Stimulated activated CD8-positive, alpha-beta memory T cell treated with anti-CD3 and anti-CD28 coated beads, Interleukin-7, amount 100 ng/mL, for 1 hour (primary cell): Measurements from ENCODE around the gene UGCG.
"Not testable (repeated sequence)": the region's sequence is repeated elsewhere in the genome, so short reads cannot be mapped to it uniquely, and the experiment has no call there.

Experiments used
- DNase-seq, 2 donors: peaks; one replicate each; pipeline ENCODE4 v3.0.0-alpha.2; 2020; ENCODE audit warnings: low read depth in 2 of 2

The UGCG gene

GRCh38 chr9:111953444-111953843 lies 56.8 kb downstream of the UGCG start:
- no peak for DNase-seq

DNA sequence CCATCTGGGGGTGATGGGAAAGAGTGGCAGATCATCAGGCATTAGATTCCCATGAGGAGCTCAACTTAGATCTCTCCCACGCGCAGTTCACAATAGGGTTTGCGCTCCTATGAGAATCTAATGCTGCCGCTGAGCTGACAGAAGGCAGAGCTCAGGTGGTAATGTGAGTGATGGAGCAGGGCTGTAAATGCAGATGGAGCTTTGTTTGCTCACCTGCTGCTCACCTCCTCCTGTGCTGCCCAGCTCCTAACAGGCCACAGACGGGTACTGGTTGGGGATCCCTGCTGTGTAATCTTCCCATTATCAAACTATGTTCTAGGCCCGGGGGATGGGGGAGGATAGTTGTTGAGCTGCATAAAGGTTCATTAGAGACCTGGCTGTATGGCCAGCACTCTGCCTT lies 58.4 kb downstream of the UGCG start:
- no peak for DNase-seq

GRCh38 chr9:111957856-111958631 lies 61.4 kb downstream of the UGCG start:
- DNase-seq, result no peak

DNA sequence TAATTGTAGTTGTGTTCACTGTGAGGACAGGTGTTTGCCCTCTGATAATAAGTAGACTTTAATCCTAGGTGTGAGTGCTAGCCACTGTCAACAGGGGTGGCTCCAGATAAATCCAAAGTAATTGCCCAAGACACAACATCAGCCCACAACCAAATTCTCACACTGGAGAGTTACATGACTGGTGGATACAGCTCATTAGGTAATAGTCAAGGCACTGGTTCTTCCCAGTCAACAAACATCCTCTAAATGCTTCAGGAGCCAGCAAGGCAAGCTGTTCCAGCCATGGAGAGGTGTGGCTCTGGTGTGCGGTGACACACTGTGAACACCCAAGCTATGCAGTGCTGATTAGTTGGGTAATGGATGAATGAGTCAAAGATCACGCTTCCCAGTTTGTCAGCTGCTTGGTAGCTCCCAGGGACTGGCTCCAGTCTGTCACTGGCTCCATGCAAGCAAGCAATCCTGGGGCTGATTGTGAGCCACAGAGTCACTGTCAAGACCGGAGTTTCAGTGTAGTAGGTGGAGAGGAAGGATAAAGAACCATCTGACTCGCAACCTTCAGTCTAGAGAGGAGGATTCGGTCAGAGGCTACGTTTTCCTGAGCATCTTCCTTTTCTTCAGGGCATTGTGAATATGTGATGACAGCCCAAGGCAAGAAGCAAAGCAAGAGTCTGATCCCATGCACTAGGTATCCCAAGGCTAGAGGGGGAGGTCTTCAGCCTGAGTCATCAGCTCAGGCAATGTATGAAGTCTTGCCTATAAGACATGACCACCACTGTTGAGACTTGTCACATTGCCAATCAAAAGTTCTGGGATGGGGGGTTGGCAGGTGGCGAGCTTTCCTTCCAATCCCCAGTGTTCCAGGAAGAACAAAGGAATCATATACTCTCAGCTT lies 63.1 kb downstream of the UGCG start:
- DNase-seq, result no peak

- not testable (repeated sequence) for DNase-seq
Observed at GRCh38 chr9:111960485-111960884, 63.9 kb downstream of the UGCG start.

DNA sequence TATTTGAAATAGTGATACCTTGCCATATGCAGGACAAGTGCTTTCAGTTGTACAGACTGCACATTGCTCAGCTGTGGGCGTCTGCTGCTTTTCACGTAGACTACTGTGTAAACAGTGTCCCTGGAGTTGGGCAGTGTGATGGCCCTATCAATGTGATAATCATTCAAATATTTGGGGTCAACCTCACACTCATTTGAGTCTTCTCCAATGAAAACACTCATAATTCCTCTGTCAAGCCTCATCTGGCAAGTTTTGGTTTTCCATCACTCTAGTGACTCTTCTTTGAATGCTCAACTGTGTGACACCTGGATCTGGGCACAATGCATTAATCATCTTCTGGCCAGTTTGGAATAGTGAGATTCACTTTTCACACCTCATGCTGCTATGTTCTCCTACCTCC lies 64.4 kb downstream of the UGCG start:
- DNase-seq, result no peak

DNA sequence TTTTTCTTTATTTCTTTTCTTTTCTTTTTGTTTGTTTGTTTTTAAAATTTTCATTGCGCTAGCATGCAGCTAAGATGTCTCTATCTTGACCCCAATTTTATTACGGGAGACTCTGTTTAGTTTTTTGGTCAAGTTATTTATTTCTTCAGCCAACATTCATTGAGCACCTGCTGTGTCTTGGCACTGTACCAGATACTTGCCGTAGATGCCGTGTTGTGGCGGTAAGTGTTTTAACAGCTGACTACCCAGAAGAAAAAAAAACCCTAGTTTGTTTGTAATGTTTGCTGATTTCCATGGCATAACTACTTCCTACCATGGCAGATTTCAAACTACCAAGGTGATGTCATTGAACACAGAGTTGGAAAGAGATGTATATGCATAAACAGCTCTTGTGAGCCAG lies 65.0 kb downstream of the UGCG start:
- DNase-seq, result no peak

- no peak for DNase-seq
Observed at GRCh38 chr9:111962021-111962420, 65.4 kb downstream of the UGCG start.

DNA sequence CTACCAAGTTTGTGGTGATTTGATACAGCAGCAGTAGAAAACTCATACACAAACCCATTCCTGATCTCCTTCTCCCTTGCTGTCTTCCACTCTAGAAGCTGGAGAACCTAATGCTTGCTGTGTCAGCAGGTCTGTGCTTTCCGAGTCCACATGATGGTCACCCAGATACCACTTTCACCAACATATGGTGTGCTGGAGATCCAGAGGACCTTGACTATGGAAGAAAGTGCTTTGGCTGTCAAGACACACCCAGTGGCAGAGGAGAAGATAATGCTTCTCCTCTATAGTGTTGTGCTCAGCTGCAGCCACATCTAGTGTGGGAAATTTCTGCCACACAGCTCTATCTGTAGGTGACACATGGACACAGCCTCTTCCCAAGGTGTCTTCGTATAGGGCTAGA lies 67.4 kb downstream of the UGCG start:
- DNase-seq, result no peak

DNA sequence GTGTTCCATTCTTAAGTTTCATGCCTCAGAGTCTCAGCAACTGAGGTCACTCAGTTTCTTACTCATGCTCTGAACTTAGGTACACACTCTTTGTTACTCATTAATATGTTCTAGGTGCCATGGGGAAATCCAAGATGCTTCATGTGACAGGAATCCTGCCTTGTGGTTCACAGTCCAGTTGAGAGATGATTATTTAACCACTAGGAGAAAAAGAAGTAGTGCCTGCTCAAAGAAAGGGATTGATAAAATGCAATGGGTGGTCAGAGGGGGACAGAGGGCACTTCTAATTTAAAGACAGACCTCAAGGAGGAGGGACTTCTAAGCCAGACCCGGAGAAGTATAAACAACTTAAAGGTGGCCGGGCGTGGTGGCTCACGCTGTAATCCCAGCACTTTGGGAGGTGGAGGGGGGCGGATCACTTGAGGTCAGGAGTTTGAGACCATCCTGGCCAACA lies 69.0 kb downstream of the UGCG start:
- no peak for DNase-seq

- DNase-seq, result no peak
Observed at GRCh38 chr9:111966124-111966723, 69.6 kb downstream of the UGCG start.

DNA sequence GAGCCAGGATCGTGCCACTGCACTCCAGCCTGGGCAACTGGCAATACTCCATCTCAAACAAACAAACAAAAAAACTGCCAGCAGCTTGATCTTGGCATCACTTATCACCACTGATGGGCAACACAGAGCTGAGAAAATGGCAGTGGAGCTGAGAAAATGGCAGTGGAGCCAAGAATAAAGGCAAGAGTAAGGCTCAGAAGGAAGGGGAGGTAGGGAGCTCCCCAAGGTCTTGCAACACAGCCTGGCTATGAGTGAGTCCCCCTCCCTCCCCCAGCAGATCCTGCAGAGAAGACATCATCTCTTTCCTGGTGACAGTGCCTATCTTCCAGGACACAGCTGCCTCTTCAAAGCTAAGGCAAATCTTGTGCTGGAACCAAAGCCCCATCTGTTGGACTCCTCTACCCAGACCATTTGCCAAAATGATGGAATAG lies 70.3 kb downstream of the UGCG start:
- no peak for DNase-seq

GRCh38 chr9:111967621-111968020 lies 71.0 kb downstream of the UGCG start:
- DNase-seq, result no peak

DNA sequence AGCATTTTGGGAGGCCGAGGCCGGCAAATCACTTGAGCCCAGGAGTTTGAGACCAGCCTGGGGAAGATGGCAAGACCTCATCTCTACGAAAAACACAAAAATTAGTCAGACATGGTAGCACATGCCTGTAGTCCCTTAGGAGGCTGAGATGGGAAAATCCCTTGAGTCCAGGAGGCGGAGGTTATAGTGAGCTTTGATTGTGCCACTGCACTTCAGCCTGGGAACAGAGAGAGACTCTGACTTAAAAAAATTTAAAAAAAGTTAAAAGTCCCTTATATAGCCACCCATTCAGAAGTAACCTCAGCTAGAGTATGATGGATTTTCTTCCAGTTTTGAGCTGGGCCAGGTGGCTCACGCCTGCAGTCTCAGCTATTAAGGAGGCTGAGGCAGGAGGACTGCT lies 72.4 kb downstream of the UGCG start:
- DNase-seq, result no peak

DNA sequence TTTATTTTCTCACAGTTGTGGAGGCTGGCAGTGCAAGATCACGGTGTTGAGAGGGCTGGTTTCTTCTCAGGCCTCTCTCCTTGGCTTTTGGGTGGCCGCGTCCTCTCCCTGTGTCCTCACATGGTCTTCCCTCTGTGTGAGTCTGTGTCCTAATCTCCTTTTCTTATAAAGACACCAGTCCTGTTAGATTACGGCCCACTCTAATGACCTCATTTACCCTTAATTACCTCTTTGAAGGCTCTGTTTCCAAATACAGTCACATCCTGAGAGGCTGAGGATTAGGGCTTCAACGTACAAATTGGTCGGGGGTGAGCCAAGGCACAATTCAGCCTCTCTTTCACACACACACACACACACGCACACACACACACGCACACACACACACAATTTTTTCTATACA lies 73.0 kb downstream of the UGCG start:
- no peak for DNase-seq

DNA sequence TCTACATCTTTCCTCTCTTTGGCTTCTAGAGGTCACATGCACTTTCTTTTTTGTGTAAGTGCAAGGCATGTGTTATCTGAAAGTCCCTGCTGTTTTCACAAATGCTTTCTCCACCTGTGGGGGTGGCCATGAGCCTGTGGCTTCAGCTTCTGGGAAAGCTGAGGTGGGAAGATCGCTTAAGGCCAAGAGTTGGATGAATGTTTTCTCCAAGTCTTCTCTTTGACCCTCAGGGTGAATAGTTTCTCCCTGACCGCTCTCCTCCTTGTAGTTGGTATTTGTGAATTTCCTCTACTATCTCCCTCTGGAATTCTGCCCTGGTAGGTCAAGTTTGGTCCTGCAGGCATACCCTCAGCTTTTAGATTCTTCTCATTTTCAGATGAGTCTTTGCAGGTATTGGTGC lies 74.2 kb downstream of the UGCG start:
- no peak for DNase-seq

DNA sequence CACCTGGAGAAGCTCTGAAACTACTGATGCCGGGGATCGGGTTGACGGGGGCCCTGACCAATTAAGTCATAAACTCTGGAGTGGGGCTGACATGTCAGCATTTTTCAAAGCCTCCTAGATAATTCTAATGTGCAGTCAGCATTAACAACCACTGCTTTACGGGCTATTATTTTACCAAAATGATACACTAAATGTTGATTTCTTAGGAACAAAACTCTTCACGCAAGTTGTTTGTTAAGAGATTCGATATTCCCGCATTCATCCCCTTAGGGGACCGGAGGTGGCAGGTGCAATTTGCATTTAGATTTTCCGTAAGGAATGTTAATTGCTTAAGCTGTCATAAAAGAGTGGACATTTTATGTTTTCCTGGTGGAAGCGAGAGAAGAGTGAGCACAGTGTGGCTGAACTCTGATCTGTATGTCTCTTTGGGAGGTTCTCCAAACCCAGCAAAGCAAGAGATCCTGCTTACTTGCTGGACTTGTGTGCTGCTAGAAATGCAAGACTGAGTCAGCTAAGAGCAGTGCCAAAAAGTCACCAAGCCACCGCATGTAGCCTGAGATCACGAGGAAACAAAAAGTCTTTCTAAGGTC lies 77.6 kb downstream of the UGCG start:
- DNase-seq, result no peak

DNA sequence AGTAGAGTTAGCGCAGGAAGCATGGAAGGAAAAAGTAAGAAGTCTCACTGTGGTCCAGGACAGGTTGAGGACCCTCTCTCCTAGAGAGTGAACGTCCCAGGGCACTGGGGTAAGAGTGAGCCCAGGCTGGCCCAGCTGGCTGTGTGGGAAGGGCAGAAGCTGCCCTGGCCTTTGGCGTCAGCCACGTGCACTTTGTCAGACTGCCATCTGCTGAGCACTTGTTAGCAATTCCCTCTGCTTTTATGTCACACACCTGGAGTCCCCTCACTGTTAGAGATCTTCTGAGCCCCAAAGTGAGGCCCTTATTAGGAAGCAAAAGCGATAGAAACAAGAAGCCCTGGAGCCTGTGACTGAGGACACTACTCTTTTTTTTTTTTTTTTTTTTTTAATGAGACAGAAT lies 79.1 kb downstream of the UGCG start:
- DNase-seq, result no peak

- no peak for DNase-seq
Observed at GRCh38 chr9:111978616-111979015, 82.0 kb downstream of the UGCG start.

- no peak for DNase-seq
Observed at GRCh38 chr9:111979561-111979960, 82.9 kb downstream of the UGCG start.

GRCh38 chr9:111980398-111980797 lies 83.8 kb downstream of the UGCG start:
- no peak for DNase-seq

- no peak for DNase-seq
Observed at GRCh38 chr9:111983484-111983908, 86.9 kb downstream of the UGCG start.
